HCT116 (cell line): Measurements from ENCODE around the gene C1orf94. TPM values are rescaled to one million over a fixed set of nuclear protein-coding genes. Genes with fewer than 3 reads are reported as not detected.
"Not testable (repeated sequence)": the region's sequence is repeated elsewhere in the genome, so short reads cannot be mapped to it uniquely, and the experiment has no call there.

Experiments
- ATAC-seq: fragments of 200-7000 bp; cut with Tn5 transposase; 2 replicates; pipeline ENCODE4 v1.9.1; 2020; ENCODE audit warnings: mild to moderate bottlenecking, moderate library complexity
- BruUV-seq: library from RNA; stranded (reverse); fragments of 400-500 nt; replicated peaks from 2 replicates; lab custom pipeline; 2021; lab: Mats Ljungman, UMichigan
- CTCF ChIA-PET: fragments of 300-600 bp; sonication (Branson Sonifier 250); formaldehyde crosslinking; loops from one replicate; lab custom pipeline; 2021; ENCODE audit warnings: antibody characterized with exemption; lab: Charles Lee
- POLR2A ChIA-PET: fragments of 300-600, 350-600 bp; sonication (Branson Sonifier 250); formaldehyde crosslinking; loops from one replicate; lab custom pipeline; 2021; ENCODE audit warnings: antibody characterized with exemption; lab: Charles Lee
- RAD21 ChIA-PET, 2 experiments: fragments of 300-600 bp; sonication (Branson Sonifier 250); formaldehyde crosslinking; loops; one replicate each; lab custom pipeline; 2023; ENCODE audit warnings: low total read pairs in 2 of 2; ENCODE audit not compliant: uncharacterized antibody in 2 of 2, unreplicated experiment in 2 of 2, low non-redundant PET in 1 of 2; lab: Charles Lee
- DNase-seq: peaks from one replicate; pipeline ENCODE4 v3.0.0-alpha.2; 2010; ENCODE audit warnings: low read depth, low spot score
- H2AFZ ChIP-seq: fragments of 200-600 bp; shearing (Covaris generic), sonication (generic); 2 replicates; pipeline ENCODE4 v1.6.1; 2017; ENCODE audit warnings: low read depth, mixed run types, mixed read lengths, antibody characterized with exemption, low read length; ENCODE audit not compliant: poor library complexity, severe bottlenecking
- H3K27ac ChIP-seq: 2 replicates; pipeline ENCODE4 v1.5.1; 2012; ENCODE audit warnings: low read depth, low read length
- H3K27me3 ChIP-seq: fragments of 200-600 bp; sonication (generic); 2 replicates; pipeline ENCODE4 v1.6.1; 2016; ENCODE audit warnings: mixed run types, low read length, mixed read lengths; ENCODE audit not compliant: insufficient read depth
- H3K36me3 ChIP-seq, 2 experiments: fragments of 200-500 bp in 1 of 2; fragments of 200-600 bp in 1 of 2; sonication (Bioruptor generic) in 1 of 2; sonication (generic) in 1 of 2; 2 replicates each; pipeline versions ENCODE4 v1.5.1 to v1.6.1; 2014 to 2016; ENCODE audit warnings: low read length in 2 of 2, inconsistent platforms in 1 of 2, mixed read lengths in 1 of 2, mixed run types in 1 of 2; ENCODE audit not compliant: insufficient read depth in 2 of 2, control insufficient read depth in 1 of 2
- H3K4me1 ChIP-seq, 2 experiments: fragments of 200-600 bp in 1 of 2; sonication (generic) in 1 of 2; 2 replicates each; pipeline versions ENCODE4 v1.5.1 to v1.6.1; 2012 to 2017; ENCODE audit warnings: low read length in 2 of 2, inconsistent platforms in 1 of 2, mild to moderate bottlenecking in 1 of 2, mixed read lengths in 1 of 2, mixed run types in 1 of 2, moderate library complexity in 1 of 2; ENCODE audit not compliant: insufficient read depth in 2 of 2, control insufficient read depth in 1 of 2
- H3K4me2 ChIP-seq: fragments of 200-600 bp; sonication (generic); 2 replicates; pipeline ENCODE4 v1.6.1; 2017; ENCODE audit warnings: mixed run types, low read length, mixed read lengths
- H3K4me3 ChIP-seq, 2 experiments: fragments of 200-600 bp in 1 of 2; sonication (generic) in 1 of 2; replicated peaks in 1 of 2; 2 replicates each; pipeline ENCODE4 v1.5.1; 2011 to 2016; ENCODE audit warnings: low read length in 2 of 2, control low read depth in 1 of 2, low read depth in 1 of 2, mild to moderate bottlenecking in 1 of 2, mixed read lengths in 1 of 2, mixed run types in 1 of 2
- H3K79me2 ChIP-seq: fragments of 200-600 bp; sonication (generic); 2 replicates; pipeline ENCODE4 v1.6.1; 2017; ENCODE audit warnings: mild to moderate bottlenecking, mixed run types, low read length, moderate library complexity, mixed read lengths; ENCODE audit not compliant: insufficient read depth
- H3K9ac ChIP-seq: fragments of 200-600 bp; sonication (generic); 2 replicates; pipeline ENCODE4 v1.6.1; 2016; ENCODE audit warnings: low read length, mixed read lengths
- H3K9me2 ChIP-seq: fragments of 200-600 bp; sonication (generic), shearing (Covaris generic); 2 replicates; pipeline ENCODE4 v1.6.1; 2017; ENCODE audit warnings: mixed run types, mild to moderate bottlenecking, moderate library complexity; ENCODE audit not compliant: insufficient read depth
- H3K9me3 ChIP-seq, 2 experiments: fragments of 200-500 bp in 1 of 2; fragments of 200-600 bp in 1 of 2; sonication (Bioruptor generic) in 1 of 2; sonication (generic) in 1 of 2; 2 replicates each; pipeline ENCODE4 v1.6.1; 2014 to 2017; ENCODE audit warnings: low read length in 2 of 2, mixed read lengths in 2 of 2, inconsistent platforms in 1 of 2, low read depth in 1 of 2, mild to moderate bottlenecking in 1 of 2, mixed run types in 1 of 2, moderate library complexity in 1 of 2; ENCODE audit not compliant: control insufficient read depth in 1 of 2, insufficient read depth in 1 of 2
- H4K20me1 ChIP-seq: fragments of 200-600 bp; sonication (generic), shearing (Covaris generic); 2 replicates; pipeline ENCODE4 v1.6.1; 2017; ENCODE audit warnings: mixed run types, mild to moderate bottlenecking, moderate library complexity; ENCODE audit not compliant: insufficient read depth
- ATF3 ChIP-seq: IDR thresholded peaks from 2 replicates; pipeline ENCODE4 v1.6.1; 2012
- CBX3 ChIP-seq: IDR thresholded peaks from 2 replicates; pipeline ENCODE4 v1.6.1; 2012; ENCODE audit warnings: low read depth
- FOSL1 ChIP-seq: IDR thresholded peaks from 2 replicates; pipeline ENCODE4 v1.6.1; 2012; ENCODE audit warnings: low read depth
- JUND ChIP-seq: IDR thresholded peaks from 2 replicates; pipeline ENCODE4 v1.6.1; 2012
- POLR2A ChIP-seq: IDR thresholded peaks from 2 replicates; pipeline ENCODE4 v1.7.0; 2011; ENCODE audit warnings: borderline replicate concordance; ENCODE audit not compliant: insufficient read depth, insufficient read length; ENCODE audit errors: extremely low read depth
- RAD21 ChIP-seq: IDR thresholded peaks from 2 replicates; pipeline ENCODE4 v1.6.1; 2012; ENCODE audit warnings: low read depth, mild to moderate bottlenecking
- YY1 ChIP-seq: IDR thresholded peaks from 2 replicates; pipeline ENCODE4 v1.6.1; 2011; ENCODE audit warnings: low read length, low read depth, moderate library complexity, mild to moderate bottlenecking; ENCODE audit not compliant: insufficient replicate concordance; ENCODE audit errors: extremely low read depth
- intact Hi-C: fragments of 100-400 bp; cut with micrococcal nuclease; formaldehyde crosslinking; loops from 2 replicates; pipeline ENCODE4 v1.10.0; 2022
- total RNA-seq: library from RNA; stranded (reverse); gene quantifications from one replicate; pipeline ENCODE4 v1.2.1, GENCODE V29; 2021; ENCODE audit not compliant: unreplicated experiment

Gene C1orf94
- total RNA-seq, 1 experiment from 2014 or later = not detected

- H3K79me2 ChIP-seq, H3K36me3 ChIP-seq, H3K27ac ChIP-seq, H3K9me2 ChIP-seq, DNase-seq, H3K4me3 ChIP-seq, H4K20me1 ChIP-seq, H3K9ac ChIP-seq, ATAC-seq, RAD21 ChIA-PET, H3K4me1 ChIP-seq, H3K9me3 ChIP-seq, H2AFZ ChIP-seq, BruUV-seq, intact Hi-C loops, POLR2A ChIA-PET, H3K4me2 ChIP-seq, CTCF ChIA-PET: not testable (repeated sequence)
- H3K27me3 ChIP-seq = peaks cover 49% of the 10 kb centered on the region
These were observed 6.7 kb downstream of the C1orf94 start for GRCh38 chr1:34183381-34183780.

- ATAC-seq = no peak
- no peaks in the 10 kb centered on the region for H3K79me2 ChIP-seq
- H3K9me2 ChIP-seq = no peaks in the 10 kb centered on the region
- ChIA-PET RAD21 (no interaction called here), CTCF (no interaction called here), POLR2A (no interaction called here)
- BruUV-seq = no TSS peak
- TF ChIP-seq FOSL1 = no peak
- no peak for TF ChIP-seq POLR2A
- TF ChIP-seq JUND = no peak
- no peak for TF ChIP-seq CBX3
- TF ChIP-seq YY1 = no peak
- no peak for TF ChIP-seq ATF3
- TF ChIP-seq RAD21 = no peak
- intact Hi-C loops = no loop called here
- no peaks in the 10 kb centered on the region for H3K36me3 ChIP-seq
- peaks cover 40% of the 10 kb centered on the region; the same call in 1 of the 2 replicates for H3K27me3 ChIP-seq
- H4K20me1 ChIP-seq = no peaks in the 10 kb centered on the region
- DNase-seq = no peak
- no peak overlapping the region for H3K9ac ChIP-seq
- H2AFZ ChIP-seq = no peak overlapping the region
- H3K4me2 ChIP-seq = no peak overlapping the region
- H3K27ac ChIP-seq = no peak overlapping the region
- no peaks in the 10 kb centered on the region for H3K9me3 ChIP-seq
- H3K4me1 ChIP-seq = no peaks in the 10 kb centered on the region; a peak in 1 of 4 replicates
- no peak overlapping the region for H3K4me3 ChIP-seq
These were observed 10.2 kb downstream of the C1orf94 start for GRCh38 chr1:34186741-34187494.
